Loucy (cell line): Measurements from ENCODE around the gene CCDC12.

Source experiments
- EZH2phosphoT487 ChIP-seq: fragments of 200-600 bp; IDR thresholded peaks from 2 replicates; pipeline ENCODE4 v1.6.1; 2018; ENCODE audit warnings: antibody characterized with exemption, mild to moderate bottlenecking, moderate library complexity, borderline replicate concordance
- TF ChIP-seq, protein P1 (sequence below): fragments of 200-600 bp; sonication (generic); conservative IDR thresholded peaks from 2 replicates; pipeline ENCODE4 v1.5.1; 2014; ENCODE audit warnings: mild to moderate bottlenecking, antibody characterized with exemption, low read length

DNA sequence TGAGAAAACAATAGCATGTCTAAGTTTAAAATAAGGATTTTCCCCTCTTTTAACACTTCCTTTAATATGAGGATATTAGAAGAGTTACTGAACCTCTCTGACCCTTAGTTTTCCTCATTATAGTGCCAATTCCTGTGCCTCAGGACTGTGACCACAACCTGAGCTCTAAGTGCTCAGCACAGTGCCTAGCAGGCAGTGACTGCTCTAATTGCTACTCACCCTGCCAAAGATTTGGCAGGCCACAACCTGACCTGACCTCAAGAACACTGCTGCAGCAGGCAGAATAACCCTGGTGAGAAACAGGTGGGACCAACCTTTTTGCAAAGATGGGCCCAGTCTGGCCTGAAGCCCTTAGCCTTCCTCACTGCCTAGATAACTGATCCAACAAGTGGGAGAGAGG is 38.6 kb upstream of the CCDC12 start:
- TF ChIP-seq, protein P1, sequence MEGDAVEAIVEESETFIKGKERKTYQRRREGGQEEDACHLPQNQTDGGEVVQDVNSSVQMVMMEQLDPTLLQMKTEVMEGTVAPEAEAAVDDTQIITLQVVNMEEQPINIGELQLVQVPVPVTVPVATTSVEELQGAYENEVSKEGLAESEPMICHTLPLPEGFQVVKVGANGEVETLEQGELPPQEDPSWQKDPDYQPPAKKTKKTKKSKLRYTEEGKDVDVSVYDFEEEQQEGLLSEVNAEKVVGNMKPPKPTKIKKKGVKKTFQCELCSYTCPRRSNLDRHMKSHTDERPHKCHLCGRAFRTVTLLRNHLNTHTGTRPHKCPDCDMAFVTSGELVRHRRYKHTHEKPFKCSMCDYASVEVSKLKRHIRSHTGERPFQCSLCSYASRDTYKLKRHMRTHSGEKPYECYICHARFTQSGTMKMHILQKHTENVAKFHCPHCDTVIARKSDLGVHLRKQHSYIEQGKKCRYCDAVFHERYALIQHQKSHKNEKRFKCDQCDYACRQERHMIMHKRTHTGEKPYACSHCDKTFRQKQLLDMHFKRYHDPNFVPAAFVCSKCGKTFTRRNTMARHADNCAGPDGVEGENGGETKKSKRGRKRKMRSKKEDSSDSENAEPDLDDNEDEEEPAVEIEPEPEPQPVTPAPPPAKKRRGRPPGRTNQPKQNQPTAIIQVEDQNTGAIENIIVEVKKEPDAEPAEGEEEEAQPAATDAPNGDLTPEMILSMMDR, result no peak
- TF ChIP-seq EZH2phosphoT487, result no peak
